Measurements from ENCODE around the gene ABHD11.

Gene ABHD11

DNA sequence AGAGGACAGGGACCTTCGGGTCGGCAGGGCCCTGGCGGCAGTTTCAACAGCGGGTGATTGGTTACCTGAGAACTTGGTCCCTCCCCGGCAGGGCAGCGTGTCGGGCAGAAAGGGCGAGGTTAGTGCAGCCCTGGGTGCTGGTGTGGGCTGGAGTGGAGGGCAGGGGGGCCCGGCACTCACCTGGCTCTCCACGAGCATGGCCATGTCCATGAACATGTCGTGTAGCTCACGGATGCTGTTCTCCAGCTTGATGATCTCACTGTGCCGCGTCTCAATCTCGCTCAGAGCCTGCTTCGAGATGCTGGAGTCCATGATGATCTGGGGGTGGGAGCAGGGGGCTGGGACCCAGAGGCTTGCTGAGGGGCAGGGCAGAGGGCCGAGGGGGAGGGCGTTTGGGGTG is 35.9 kb downstream of the ABHD11 start:
- H3K36me3 ChIP-seq: peaks cover 58% of the 10 kb centered on the region
- no peak overlapping the region for H3K27ac ChIP-seq
- H3K4me3 ChIP-seq (ENCODE audit: low read depth, low read length): no peak overlapping the region
- TF ChIP-seq, protein P1, sequence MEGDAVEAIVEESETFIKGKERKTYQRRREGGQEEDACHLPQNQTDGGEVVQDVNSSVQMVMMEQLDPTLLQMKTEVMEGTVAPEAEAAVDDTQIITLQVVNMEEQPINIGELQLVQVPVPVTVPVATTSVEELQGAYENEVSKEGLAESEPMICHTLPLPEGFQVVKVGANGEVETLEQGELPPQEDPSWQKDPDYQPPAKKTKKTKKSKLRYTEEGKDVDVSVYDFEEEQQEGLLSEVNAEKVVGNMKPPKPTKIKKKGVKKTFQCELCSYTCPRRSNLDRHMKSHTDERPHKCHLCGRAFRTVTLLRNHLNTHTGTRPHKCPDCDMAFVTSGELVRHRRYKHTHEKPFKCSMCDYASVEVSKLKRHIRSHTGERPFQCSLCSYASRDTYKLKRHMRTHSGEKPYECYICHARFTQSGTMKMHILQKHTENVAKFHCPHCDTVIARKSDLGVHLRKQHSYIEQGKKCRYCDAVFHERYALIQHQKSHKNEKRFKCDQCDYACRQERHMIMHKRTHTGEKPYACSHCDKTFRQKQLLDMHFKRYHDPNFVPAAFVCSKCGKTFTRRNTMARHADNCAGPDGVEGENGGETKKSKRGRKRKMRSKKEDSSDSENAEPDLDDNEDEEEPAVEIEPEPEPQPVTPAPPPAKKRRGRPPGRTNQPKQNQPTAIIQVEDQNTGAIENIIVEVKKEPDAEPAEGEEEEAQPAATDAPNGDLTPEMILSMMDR (IDR thresholded peaks at IDR 0.05; ENCODE audit: low read depth, low read length): no peak
- no peaks in the 10 kb centered on the region for H3K27me3 ChIP-seq (ENCODE audit: insufficient read depth, low read depth, severe bottlenecking)
- no peak for DNase-seq
- H3K9me3 ChIP-seq (ENCODE audit: severe bottlenecking): no peaks in the 10 kb centered on the region

- Histone ChIP-seq H3K27me3 (ENCODE audit: insufficient read depth, low read depth, severe bottlenecking) (no peaks in the 10 kb centered on the region), H3K4me3 (ENCODE audit: low read depth, low read length) (no peak overlapping the region), H3K36me3 (peaks cover 62% of the 10 kb centered on the region), H3K27ac (no peak overlapping the region), H3K9me3 (ENCODE audit: severe bottlenecking) (no peaks in the 10 kb centered on the region)
- TF ChIP-seq, protein P1 (IDR thresholded peaks at IDR 0.05; ENCODE audit: low read depth, low read length): no peak
- DNase-seq: no peak
Measured at GRCh38 chr7:73702226-73702625, 36.4 kb downstream of the ABHD11 start.

DNA sequence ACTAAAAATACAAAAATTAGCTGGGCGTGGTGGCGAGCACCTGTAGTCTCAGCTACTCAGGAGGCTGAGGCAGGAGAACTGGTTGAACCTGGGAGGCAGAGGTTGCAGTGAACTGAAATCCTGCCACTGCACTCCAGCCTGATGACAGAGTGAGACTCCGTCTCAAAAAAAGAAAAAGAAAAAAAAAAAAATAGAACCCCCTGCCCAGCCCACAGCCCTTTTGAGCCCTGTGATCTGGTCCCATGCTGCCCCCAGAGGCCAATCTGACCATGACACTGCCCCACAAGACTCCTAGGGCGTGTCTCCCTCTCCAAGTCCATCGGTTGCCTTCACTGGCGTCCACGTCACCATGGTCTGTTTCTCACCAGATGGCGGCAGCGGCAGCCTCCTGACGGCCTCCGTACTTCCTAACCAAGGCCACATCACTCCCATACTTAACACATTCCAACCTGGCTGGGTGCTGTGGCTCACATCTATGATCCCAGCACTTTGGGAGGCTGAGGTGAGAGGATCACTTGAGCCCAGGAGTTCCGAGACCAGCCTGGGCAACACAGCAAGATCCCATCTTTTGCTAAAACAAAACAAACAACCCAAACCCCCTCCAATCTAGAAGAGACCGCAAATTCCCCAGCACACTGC is 37.1 kb downstream of the ABHD11 start:
- TF ChIP-seq, protein P1 (IDR thresholded peaks at IDR 0.05; ENCODE audit: low read depth, low read length): peak; percentile 81
- Histone ChIP-seq H3K4me3 (ENCODE audit: low read depth, low read length) (no peak overlapping the region), H3K27ac (no peak overlapping the region), H3K27me3 (ENCODE audit: insufficient read depth, low read depth, severe bottlenecking) (no peaks in the 10 kb centered on the region), H3K9me3 (ENCODE audit: severe bottlenecking) (no peaks in the 10 kb centered on the region), H3K36me3 (peaks cover 69% of the 10 kb centered on the region)
- peak; percentile 85 for DNase-seq

GRCh38 chr7:73700581-73701134 is 37.9 kb downstream of the ABHD11 start:
- Histone ChIP-seq H3K27ac (no peak overlapping the region), H3K27me3 (ENCODE audit: insufficient read depth, low read depth, severe bottlenecking) (no peaks in the 10 kb centered on the region), H3K4me3 (ENCODE audit: low read depth, low read length) (no peak overlapping the region), H3K9me3 (ENCODE audit: severe bottlenecking) (no peaks in the 10 kb centered on the region), H3K36me3 (peaks cover 77% of the 10 kb centered on the region)
- TF ChIP-seq, protein P1 (IDR thresholded peaks at IDR 0.05; ENCODE audit: low read depth, low read length): no peak
- no peak for DNase-seq

- H3K36me3 ChIP-seq: peaks cover 81% of the 10 kb centered on the region
Measured at GRCh38 chr7:73700069-73700423, 38.6 kb downstream of the ABHD11 start.

More at GRCh38 chr7:73700069-73700423, 38.6 kb downstream of the ABHD11 start:
- no peak for DNase-seq
- no peaks in the 10 kb centered on the region for H3K9me3 ChIP-seq (ENCODE audit: severe bottlenecking)
- no peaks in the 10 kb centered on the region for H3K27me3 ChIP-seq (ENCODE audit: insufficient read depth, low read depth, severe bottlenecking)
- H3K27ac ChIP-seq: peak overlapping the region; percentile 19; the same call in 1 of the 2 replicates
- TF ChIP-seq, protein P1 (IDR thresholded peaks at IDR 0.05; ENCODE audit: low read depth, low read length): no peak
- no peak overlapping the region for H3K4me3 ChIP-seq (ENCODE audit: low read depth, low read length)
